ENCODE measurements around the gene AP4E1.
"Not testable (repeated sequence)": the region's sequence is repeated elsewhere in the genome, so short reads cannot be mapped to it uniquely, and the experiment has no call there.

Gene AP4E1

GRCh38 chr15:51024735-51025453 is 116.4 kb downstream of the AP4E1 start:
- DNase-seq (ENCODE audit: low spot score) = no peak

- no peak for DNase-seq (ENCODE audit: low spot score)
Measured at GRCh38 chr15:51025454-51025846, 117.0 kb downstream of the AP4E1 start.

GRCh38 chr15:51030649-51031316 is 122.3 kb downstream of the AP4E1 start:
- no peak for DNase-seq (ENCODE audit: low spot score)

GRCh38 chr15:51037474-51037873 is 129.0 kb downstream of the AP4E1 start:
- not testable (repeated sequence) for DNase-seq (ENCODE audit: low spot score)

DNA sequence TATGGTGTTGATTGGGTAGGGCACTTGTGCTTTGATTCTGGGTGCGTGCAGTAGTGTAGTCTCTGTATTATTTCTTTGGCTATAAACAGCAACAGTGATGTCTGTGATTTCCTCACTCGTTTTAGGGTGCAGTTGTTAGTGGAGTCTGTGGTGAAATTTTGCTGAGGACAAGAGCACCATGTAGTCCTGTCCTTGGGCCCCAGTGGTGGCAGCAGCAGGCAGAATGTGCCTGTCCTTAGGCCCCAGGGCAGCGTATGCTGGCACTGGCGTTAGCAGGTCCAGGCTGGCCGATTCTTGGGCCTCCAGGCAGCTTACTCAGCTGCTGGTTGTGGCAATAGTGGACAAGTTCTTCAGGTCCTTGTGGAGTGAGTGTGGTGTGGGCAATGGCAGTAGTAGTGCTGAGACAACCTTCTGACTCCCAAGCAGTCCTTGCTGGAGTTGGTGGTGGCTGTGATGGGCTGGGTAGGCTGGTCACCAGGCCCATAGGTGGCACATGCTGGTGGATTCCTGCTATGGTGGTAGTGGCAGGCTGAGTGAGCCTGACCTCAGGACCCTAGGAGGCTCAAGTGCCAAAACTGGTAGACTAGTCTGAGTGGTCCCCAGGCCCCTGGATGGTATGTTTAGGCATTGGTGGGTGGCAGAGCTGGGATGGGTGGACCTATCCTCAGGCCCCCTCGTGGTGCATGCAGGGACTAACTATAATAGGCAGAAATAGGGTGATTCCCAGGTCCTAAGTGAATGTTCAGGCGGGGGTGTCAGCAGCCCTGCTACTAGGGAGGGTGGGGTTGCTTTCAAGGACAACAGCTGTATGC is 129.9 kb downstream of the AP4E1 start:
- DNase-seq (ENCODE audit: low spot score) = no peak

- no peak for DNase-seq (ENCODE audit: low spot score)
Measured at GRCh38 chr15:51038974-51039319, 130.5 kb downstream of the AP4E1 start.

GRCh38 chr15:51044037-51044727 is 135.7 kb downstream of the AP4E1 start:
- no peak for DNase-seq (ENCODE audit: low spot score)

- no peak for DNase-seq (ENCODE audit: low spot score)
Measured at GRCh38 chr15:51046016-51046415, 137.5 kb downstream of the AP4E1 start.

DNA sequence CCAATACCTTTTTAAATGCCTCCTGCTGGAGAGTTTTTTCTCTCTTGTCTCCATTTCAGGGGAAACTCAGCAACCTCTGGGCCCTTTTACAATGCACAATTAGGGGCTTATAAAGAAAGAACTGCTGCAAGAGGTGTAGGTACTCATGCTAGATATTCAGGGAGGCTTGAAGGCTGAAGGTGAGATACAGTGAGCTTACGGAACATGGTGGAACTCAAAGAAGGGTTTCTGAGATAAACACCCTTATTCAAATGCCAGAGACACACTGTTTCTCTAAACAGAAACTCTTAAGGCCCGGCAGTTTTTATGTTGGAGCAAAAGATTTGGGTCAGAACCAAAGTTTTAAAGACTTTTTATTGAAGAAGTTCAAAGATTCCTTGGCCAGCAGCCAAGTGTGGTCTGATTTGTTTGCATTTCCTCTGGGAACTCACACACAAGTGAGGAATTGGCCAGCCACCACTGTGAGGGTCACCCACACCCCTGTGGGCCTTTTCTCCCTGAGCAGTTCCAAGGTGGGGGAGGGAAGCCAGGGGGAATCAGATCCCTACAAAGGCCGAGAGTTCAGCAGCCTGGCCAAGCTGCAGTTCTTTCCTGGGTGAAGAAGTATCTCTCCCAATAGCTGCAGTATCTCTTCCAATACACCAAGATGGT is 138.4 kb downstream of the AP4E1 start:
- DNase-seq (ENCODE audit: low spot score) = no peak

DNA sequence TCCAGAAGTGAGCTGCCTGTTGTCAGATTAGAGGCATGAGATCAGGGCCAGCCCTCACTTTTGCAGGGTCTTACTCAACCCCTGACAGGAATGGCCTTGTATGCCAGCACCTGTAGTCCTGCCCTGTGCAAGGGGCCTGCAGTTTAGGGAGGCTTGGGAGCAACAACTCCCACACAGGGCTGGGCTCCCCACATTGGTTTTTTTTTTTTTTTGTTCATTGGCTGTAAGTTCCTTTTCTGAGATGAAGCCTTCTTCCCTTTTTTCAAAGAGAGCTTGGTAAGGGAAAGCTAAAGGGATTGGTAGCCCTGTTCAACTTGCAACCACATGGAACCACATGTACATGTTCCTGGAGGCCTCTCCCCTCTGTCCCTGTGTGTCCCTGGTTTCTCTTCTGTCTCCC is 139.8 kb downstream of the AP4E1 start:
- no peak for DNase-seq (ENCODE audit: low spot score)

GRCh38 chr15:51049081-51049480 is 140.6 kb downstream of the AP4E1 start:
- DNase-seq (ENCODE audit: low spot score) = no peak

DNA sequence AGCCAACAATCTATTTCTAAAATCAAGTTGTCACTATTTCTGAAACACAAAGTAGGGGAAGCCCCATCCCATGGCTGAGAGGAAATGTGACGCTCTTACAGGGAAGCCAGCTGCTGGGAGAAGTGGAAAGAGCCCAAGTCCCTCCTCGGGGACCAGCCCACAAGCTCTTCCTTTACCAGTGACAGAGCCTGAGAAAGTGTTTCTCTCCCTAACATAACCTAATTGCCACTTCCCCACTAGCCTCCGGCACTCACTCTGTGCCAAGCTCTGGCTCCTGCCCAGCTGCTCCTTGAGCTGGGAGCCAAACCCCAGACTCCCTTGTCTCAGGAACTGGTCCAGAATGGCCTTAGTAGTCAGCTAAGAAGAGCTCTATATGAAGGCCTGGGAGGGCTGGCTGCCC is 143.3 kb downstream of the AP4E1 start:
- no peak for DNase-seq (ENCODE audit: low spot score)

- no peak for DNase-seq (ENCODE audit: low spot score)
Measured at GRCh38 chr15:51053571-51053970, 145.1 kb downstream of the AP4E1 start.

DNA sequence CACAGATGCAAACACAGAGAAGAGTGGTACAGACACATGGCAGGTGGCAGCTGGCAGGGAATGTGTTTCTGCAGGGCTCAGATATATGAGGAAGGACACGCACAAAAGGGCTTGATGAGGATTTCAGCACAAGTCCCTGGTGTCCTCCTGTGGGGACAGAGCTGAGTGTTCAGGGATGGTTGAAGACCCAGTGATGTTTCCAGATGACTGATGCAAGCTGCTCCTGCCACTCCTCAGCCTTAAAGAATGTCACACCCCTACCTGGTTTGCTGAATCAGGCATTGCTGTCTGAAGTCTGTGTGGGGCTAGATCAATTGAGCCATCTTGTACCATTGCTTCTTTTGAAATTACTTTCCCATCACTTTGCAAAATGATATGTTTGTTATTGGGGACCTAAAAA is 146.1 kb downstream of the AP4E1 start:
- no peak for DNase-seq (ENCODE audit: low spot score)

All from D341Med (cell line).